Vagina (tissue), 2 donors: ENCODE data around the gene DIAPH3. TPM values are rescaled to one million over a fixed set of nuclear protein-coding genes. Genes with fewer than 3 reads are reported as not detected.

Experiments
- DNase-seq, 2 donors: peaks; one replicate each; pipeline ENCODE4 v3.0.0-alpha.2; 2017; ENCODE audit errors: extremely low spot score in 2 of 2
- H3K27ac ChIP-seq: fragments of 200-600 bp; sonication (generic); one replicate; pipeline ENCODE4 v1.5.1; 2019
- H3K27me3 ChIP-seq: fragments of 200-600 bp; sonication (generic); one replicate; pipeline ENCODE4 v1.5.1; 2019
- H3K36me3 ChIP-seq, 2 donors: fragments of 200-600 bp; sonication (generic); one replicate each; pipeline ENCODE4 v1.5.1; 2017 to 2019
- H3K4me1 ChIP-seq: fragments of 200-600 bp; sonication (generic); one replicate; pipeline ENCODE4 v1.5.1; 2019
- H3K4me3 ChIP-seq, 2 donors: fragments of 200-600 bp; sonication (generic); 1 replicate in 1 of 2; 2 replicates in 1 of 2; pipeline ENCODE4 v1.5.1; 2016 to 2019
- H3K9me3 ChIP-seq: fragments of 200-600 bp; sonication (generic); one replicate; pipeline ENCODE4 v1.5.1; 2019
- POLR2A ChIP-seq, 2 donors: fragments of 450-650 bp; IDR thresholded peaks; one replicate each; pipeline ENCODE4 v1.6.1; 2017; ENCODE audit warnings: antibody characterized with exemption in 2 of 2, mild to moderate bottlenecking in 2 of 2, moderate library complexity in 2 of 2
- POLR2AphosphoS5 ChIP-seq, 2 donors: sonication (generic); formaldehyde crosslinking; IDR thresholded peaks; one replicate each; pipeline ENCODE4 v1.9.0; 2017; ENCODE audit warnings: antibody characterized with exemption in 2 of 2, mild to moderate bottlenecking in 2 of 2, low read depth in 1 of 2; ENCODE audit not compliant: insufficient read depth in 1 of 2
- intact Hi-C: fragments of 100-400 bp; cut with DNase I; formaldehyde crosslinking; loops from one replicate; pipeline ENCODE4 v1.15.1; 2023
- total RNA-seq: library from RNA; depleted of rRNA; stranded (reverse); fragments of >200 nt; gene quantifications from one replicate; pipeline ENCODE4 v1.2.3, GENCODE V29; 2016
- TF ChIP-seq, protein P1 (sequence below), 3 experiments: fragments of 450-650 bp in 2 of 3; fragments of 200-600 bp in 1 of 3; sonication (generic) in 1 of 3; IDR thresholded peaks; one replicate each; pipeline ENCODE4 v1.5.1; 2017 to 2019; ENCODE audit warnings: antibody characterized with exemption in 3 of 3, mild to moderate bottlenecking in 2 of 3, moderate library complexity in 2 of 3

DIAPH3 gene
- total RNA-seq, 1 donor from 2014 or later: 1.2 TPM

DNA sequence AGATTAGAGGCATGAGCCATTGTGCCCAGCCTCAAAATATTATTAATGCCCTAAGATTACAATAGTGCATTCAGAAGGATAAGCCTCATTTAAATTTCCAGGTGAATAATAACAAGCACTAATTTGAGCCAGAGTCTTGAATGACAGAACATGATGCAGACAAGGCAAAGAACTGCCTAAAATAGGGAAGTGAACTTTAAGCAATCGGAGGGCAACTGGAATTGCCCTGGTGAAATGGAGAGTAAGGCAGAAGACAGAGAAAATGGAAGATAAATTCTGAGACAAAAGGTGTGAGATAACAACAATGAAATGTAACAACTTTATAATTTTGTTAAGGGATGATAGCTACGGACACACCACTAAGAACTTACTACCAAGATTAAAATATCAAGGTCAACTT is 199.9 kb downstream of the DIAPH3 start:
- Histone ChIP-seq H3K36me3 (no peaks in the 10 kb centered on the region), H3K4me3 (no peak overlapping the region), H3K27ac (no peak overlapping the region), H3K27me3 (no peaks in the 10 kb centered on the region), H3K4me1 (no peaks in the 10 kb centered on the region), H3K9me3 (no peaks in the 10 kb centered on the region)
- no peak for DNase-seq
- TF ChIP-seq, protein P1, sequence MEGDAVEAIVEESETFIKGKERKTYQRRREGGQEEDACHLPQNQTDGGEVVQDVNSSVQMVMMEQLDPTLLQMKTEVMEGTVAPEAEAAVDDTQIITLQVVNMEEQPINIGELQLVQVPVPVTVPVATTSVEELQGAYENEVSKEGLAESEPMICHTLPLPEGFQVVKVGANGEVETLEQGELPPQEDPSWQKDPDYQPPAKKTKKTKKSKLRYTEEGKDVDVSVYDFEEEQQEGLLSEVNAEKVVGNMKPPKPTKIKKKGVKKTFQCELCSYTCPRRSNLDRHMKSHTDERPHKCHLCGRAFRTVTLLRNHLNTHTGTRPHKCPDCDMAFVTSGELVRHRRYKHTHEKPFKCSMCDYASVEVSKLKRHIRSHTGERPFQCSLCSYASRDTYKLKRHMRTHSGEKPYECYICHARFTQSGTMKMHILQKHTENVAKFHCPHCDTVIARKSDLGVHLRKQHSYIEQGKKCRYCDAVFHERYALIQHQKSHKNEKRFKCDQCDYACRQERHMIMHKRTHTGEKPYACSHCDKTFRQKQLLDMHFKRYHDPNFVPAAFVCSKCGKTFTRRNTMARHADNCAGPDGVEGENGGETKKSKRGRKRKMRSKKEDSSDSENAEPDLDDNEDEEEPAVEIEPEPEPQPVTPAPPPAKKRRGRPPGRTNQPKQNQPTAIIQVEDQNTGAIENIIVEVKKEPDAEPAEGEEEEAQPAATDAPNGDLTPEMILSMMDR (IDR thresholded peaks at IDR 0.05): no peak
- TF ChIP-seq POLR2A (IDR thresholded peaks at IDR 0.05): no peak
- no peak for TF ChIP-seq POLR2AphosphoS5 (IDR thresholded peaks at IDR 0.05; ENCODE audit: insufficient read depth in 1 of 2, low read depth in 1 of 2)
- intact Hi-C loops: no loop called here

DNA sequence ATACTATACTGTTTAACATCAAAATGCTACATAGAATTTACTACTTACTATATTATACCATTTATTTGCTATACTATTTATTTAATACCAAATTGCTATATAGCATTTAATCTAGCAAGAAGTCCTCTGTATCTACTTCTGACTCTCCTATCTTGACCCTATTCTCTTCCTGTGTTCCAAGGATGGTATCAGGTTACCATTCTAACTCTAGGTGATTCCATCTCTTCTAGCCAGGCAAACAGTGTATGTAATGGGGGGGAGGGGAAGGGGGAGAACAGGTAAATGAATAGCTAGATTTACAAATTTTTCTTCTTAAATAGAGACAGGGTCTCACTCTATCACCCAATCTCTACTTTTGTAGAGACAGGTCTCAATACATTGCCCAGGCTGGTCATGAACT is 200.3 kb downstream of the DIAPH3 start:
- H3K9me3 ChIP-seq: no peaks in the 10 kb centered on the region
- H3K4me3 ChIP-seq: no peak overlapping the region
- H3K36me3 ChIP-seq: no peaks in the 10 kb centered on the region
- H3K4me1 ChIP-seq: no peaks in the 10 kb centered on the region
- no peak for DNase-seq
- no peak overlapping the region for H3K27ac ChIP-seq
- no peaks in the 10 kb centered on the region for H3K27me3 ChIP-seq
- intact Hi-C loops: no loop called here
- TF ChIP-seq POLR2AphosphoS5 (IDR thresholded peaks at IDR 0.05; ENCODE audit: insufficient read depth in 1 of 2, low read depth in 1 of 2): no peak
- no peak for TF ChIP-seq POLR2A (IDR thresholded peaks at IDR 0.05)
- TF ChIP-seq, protein P1 (IDR thresholded peaks at IDR 0.05): no peak

DNA sequence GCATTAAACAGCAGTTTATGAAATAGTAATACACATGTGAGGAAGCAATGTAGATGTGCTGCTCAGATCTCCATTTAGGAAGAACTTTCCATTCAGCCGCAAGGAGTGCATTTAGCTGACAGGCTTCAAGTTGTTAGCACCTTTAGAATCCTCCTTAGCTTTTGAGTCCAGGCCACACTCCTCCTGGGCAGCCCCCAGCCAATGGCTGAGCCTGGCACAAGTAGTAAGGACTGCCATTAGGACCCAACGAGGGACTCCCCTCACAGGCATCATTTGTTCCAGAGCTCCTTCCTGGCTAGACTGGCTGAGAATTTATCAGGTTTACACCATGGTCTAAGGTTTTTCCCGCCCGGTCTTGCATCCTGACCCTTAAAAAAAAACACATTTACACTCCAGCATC is 201.4 kb downstream of the DIAPH3 start:
- TF ChIP-seq POLR2AphosphoS5 (IDR thresholded peaks at IDR 0.05; ENCODE audit: insufficient read depth in 1 of 2, low read depth in 1 of 2) (no peak), POLR2A (IDR thresholded peaks at IDR 0.05) (no peak)
- TF ChIP-seq, protein P1 (IDR thresholded peaks at IDR 0.05): no peak
- intact Hi-C loops: no loop called here
- DNase-seq: no peak

DNA sequence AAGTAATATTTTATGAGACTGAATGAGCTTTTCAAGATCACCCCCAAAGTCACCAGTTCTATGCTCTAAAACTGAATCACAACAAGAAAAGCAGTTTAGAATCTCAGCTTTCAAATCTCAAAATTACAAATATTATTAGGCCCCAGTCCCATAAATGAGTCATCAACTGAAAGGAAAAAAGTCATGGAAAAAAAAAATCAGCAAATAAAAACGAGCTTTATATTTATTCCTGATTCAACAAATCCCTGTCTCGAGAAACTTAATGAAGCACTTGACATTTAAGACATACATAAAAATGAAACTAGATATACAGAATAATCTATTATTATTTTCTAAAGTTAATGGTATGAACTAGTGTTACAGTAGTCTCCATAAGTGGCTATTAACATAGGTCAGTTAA is 203.0 kb downstream of the DIAPH3 start:
- intact Hi-C loops: no loop called here

More for the DNA sequence above, 201.4 kb downstream of the DIAPH3 start:
- Histone ChIP-seq H3K4me1 (no peaks in the 10 kb centered on the region), H3K27ac (no peak overlapping the region), H3K36me3 (no peaks in the 10 kb centered on the region), H3K27me3 (no peaks in the 10 kb centered on the region), H3K9me3 (no peaks in the 10 kb centered on the region), H3K4me3 (no peak overlapping the region)

DNA sequence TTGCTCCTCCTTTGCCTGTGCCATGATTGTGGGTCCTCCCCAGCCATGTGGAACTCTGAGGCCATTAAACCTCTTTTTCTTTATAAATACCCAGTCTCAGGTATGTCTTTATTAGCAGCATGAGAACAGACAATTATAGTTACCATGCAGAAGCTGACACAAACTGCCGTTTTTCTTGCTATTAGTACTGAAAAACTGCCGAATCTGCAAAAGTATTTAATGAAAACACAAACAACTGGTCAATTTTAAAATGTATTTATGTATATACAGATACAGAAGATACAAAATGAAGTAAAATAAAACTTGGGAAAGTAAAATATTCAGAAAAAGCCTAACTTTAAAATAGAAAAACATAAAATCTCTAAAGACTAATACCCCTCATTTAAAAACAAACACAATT is 206.3 kb downstream of the DIAPH3 start:
- H3K27me3 ChIP-seq: no peaks in the 10 kb centered on the region
- intact Hi-C loops: no loop called here
- no peak for DNase-seq
- H3K4me1 ChIP-seq: no peaks in the 10 kb centered on the region
- no peaks in the 10 kb centered on the region for H3K9me3 ChIP-seq
- no peak overlapping the region for H3K4me3 ChIP-seq
- TF ChIP-seq POLR2AphosphoS5 (IDR thresholded peaks at IDR 0.05; ENCODE audit: insufficient read depth in 1 of 2, low read depth in 1 of 2): no peak
- TF ChIP-seq POLR2A (IDR thresholded peaks at IDR 0.05): no peak
- no peaks in the 10 kb centered on the region for H3K36me3 ChIP-seq
- H3K27ac ChIP-seq: no peak overlapping the region

More for the DNA sequence above, 203.0 kb downstream of the DIAPH3 start:
- Histone ChIP-seq H3K27me3 (no peaks in the 10 kb centered on the region), H3K27ac (no peak overlapping the region), H3K4me3 (no peak overlapping the region), H3K9me3 (no peaks in the 10 kb centered on the region), H3K36me3 (no peaks in the 10 kb centered on the region), H3K4me1 (no peaks in the 10 kb centered on the region)
- TF ChIP-seq POLR2A (IDR thresholded peaks at IDR 0.05): no peak
- TF ChIP-seq, protein P1 (IDR thresholded peaks at IDR 0.05): no peak
- no peak for DNase-seq

DNA sequence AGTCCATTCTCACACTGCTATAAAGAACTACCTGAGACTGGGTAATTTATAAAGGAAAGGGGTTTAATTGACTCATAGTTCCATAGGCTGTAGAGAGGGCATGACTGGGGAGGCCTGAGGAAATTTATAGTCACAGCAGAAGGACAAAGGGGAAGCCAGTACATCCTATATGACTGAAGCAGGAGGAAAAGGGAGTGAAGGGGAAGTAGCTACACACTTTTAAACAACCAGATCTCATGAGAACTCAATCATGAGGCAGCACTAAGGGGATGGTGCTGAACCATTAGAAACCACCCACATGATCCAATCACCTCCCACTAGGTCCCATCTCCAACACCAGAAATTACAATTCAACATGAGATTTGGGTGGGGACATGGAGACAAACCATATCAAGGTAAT is 209.1 kb downstream of the DIAPH3 start:
- H3K4me1 ChIP-seq: no peaks in the 10 kb centered on the region
- H3K9me3 ChIP-seq: no peaks in the 10 kb centered on the region
- intact Hi-C loops: no loop called here
- TF ChIP-seq POLR2A (IDR thresholded peaks at IDR 0.05) (no peak), POLR2AphosphoS5 (IDR thresholded peaks at IDR 0.05; ENCODE audit: insufficient read depth in 1 of 2, low read depth in 1 of 2) (no peak)
- TF ChIP-seq, protein P1 (IDR thresholded peaks at IDR 0.05): no peak
- no peak overlapping the region for H3K4me3 ChIP-seq
- no peak overlapping the region for H3K27ac ChIP-seq
- H3K27me3 ChIP-seq: no peaks in the 10 kb centered on the region
- DNase-seq: no peak
- no peaks in the 10 kb centered on the region for H3K36me3 ChIP-seq
